Liver (tissue), 3 donors: Measurements from ENCODE around the gene SLPI.

Experiments
- EGR1 ChIP-seq, 2 donors: IDR thresholded peaks; 2 replicates each; pipeline ENCODE4 v1.6.1; 2016 to 2018; ENCODE audit warnings: antibody characterized with exemption in 2 of 2, low read depth in 2 of 2
- FOXA1 ChIP-seq: IDR thresholded peaks from 2 replicates; pipeline ENCODE4 v1.6.1; 2016; ENCODE audit warnings: antibody characterized with exemption
- GABPA ChIP-seq, 2 donors: IDR thresholded peaks in 1 of 2; conservative IDR thresholded peaks in 1 of 2; 2 replicates each; pipeline ENCODE4 v1.6.1; 2016; ENCODE audit warnings: antibody characterized with exemption in 2 of 2, mild to moderate bottlenecking in 1 of 2, moderate library complexity in 1 of 2
- HNF4A ChIP-seq, 2 donors: conservative IDR thresholded peaks; 2 replicates each; pipeline ENCODE4 v1.6.1; 2016; ENCODE audit warnings: antibody characterized with exemption in 2 of 2, mild to moderate bottlenecking in 2 of 2
- RAD21 ChIP-seq, 2 donors: IDR thresholded peaks; 2 replicates each; pipeline ENCODE4 v1.6.1; 2016; ENCODE audit warnings: antibody characterized with exemption in 2 of 2, mild to moderate bottlenecking in 2 of 2
- RXRA ChIP-seq, 2 donors: IDR thresholded peaks; 2 replicates each; pipeline ENCODE4 v1.6.1; 2017 to 2018; ENCODE audit warnings: antibody characterized with exemption in 2 of 2, mild to moderate bottlenecking in 1 of 2
- SP1 ChIP-seq: IDR thresholded peaks from 2 replicates; pipeline ENCODE4 v1.6.1; 2018; ENCODE audit warnings: antibody characterized with exemption, mild to moderate bottlenecking
- TAF1 ChIP-seq: conservative IDR thresholded peaks from 2 replicates; pipeline ENCODE4 v1.6.1; 2016; ENCODE audit warnings: antibody characterized with exemption, mild to moderate bottlenecking
- YY1 ChIP-seq: IDR thresholded peaks from 2 replicates; pipeline ENCODE4 v1.6.1; 2016; ENCODE audit warnings: antibody characterized with exemption, mild to moderate bottlenecking
- TF ChIP-seq, protein P1 (sequence below): fragments of 150-350 bp; IDR thresholded peaks from 2 replicates; pipeline ENCODE4 v1.5.1; 2017; ENCODE audit warnings: improper control_type of control experiment, low read depth, low read length; ENCODE audit not compliant: missing input control
- TF ChIP-seq, protein P2 (sequence below): IDR thresholded peaks from 2 replicates; pipeline ENCODE4 v1.6.1; 2016; ENCODE audit warnings: antibody characterized with exemption, mild to moderate bottlenecking
- TF ChIP-seq, protein P3 (sequence below): IDR thresholded peaks from 2 replicates; pipeline ENCODE4 v1.6.1; 2016; ENCODE audit warnings: antibody characterized with exemption
- donor health status: healthy.
- donor health status: healthy.

DNA sequence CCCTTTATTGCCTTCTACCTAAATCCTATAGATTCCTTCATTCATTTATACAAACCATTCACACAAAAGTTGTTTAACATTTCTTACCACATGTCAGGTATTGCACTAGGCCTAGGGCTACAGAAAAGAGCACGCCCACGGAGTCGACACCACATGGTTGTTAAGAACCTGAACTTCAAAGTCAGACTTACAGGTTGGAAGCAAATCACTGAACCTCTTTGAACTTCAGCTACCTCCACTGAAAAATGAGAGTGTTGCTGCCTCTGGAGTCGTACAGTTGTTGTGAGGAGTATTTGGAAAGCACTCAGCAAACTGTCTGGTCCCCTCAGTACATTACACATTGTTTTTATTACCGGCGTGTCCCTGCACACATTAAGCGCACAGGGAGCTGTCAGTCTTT lies 3.3 kb upstream of the SLPI start:
- TF ChIP-seq, protein P1, sequence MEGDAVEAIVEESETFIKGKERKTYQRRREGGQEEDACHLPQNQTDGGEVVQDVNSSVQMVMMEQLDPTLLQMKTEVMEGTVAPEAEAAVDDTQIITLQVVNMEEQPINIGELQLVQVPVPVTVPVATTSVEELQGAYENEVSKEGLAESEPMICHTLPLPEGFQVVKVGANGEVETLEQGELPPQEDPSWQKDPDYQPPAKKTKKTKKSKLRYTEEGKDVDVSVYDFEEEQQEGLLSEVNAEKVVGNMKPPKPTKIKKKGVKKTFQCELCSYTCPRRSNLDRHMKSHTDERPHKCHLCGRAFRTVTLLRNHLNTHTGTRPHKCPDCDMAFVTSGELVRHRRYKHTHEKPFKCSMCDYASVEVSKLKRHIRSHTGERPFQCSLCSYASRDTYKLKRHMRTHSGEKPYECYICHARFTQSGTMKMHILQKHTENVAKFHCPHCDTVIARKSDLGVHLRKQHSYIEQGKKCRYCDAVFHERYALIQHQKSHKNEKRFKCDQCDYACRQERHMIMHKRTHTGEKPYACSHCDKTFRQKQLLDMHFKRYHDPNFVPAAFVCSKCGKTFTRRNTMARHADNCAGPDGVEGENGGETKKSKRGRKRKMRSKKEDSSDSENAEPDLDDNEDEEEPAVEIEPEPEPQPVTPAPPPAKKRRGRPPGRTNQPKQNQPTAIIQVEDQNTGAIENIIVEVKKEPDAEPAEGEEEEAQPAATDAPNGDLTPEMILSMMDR: no peak
- TF ChIP-seq, protein P2, sequence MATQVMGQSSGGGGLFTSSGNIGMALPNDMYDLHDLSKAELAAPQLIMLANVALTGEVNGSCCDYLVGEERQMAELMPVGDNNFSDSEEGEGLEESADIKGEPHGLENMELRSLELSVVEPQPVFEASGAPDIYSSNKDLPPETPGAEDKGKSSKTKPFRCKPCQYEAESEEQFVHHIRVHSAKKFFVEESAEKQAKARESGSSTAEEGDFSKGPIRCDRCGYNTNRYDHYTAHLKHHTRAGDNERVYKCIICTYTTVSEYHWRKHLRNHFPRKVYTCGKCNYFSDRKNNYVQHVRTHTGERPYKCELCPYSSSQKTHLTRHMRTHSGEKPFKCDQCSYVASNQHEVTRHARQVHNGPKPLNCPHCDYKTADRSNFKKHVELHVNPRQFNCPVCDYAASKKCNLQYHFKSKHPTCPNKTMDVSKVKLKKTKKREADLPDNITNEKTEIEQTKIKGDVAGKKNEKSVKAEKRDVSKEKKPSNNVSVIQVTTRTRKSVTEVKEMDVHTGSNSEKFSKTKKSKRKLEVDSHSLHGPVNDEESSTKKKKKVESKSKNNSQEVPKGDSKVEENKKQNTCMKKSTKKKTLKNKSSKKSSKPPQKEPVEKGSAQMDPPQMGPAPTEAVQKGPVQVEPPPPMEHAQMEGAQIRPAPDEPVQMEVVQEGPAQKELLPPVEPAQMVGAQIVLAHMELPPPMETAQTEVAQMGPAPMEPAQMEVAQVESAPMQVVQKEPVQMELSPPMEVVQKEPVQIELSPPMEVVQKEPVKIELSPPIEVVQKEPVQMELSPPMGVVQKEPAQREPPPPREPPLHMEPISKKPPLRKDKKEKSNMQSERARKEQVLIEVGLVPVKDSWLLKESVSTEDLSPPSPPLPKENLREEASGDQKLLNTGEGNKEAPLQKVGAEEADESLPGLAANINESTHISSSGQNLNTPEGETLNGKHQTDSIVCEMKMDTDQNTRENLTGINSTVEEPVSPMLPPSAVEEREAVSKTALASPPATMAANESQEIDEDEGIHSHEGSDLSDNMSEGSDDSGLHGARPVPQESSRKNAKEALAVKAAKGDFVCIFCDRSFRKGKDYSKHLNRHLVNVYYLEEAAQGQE: no peak
- TF ChIP-seq RXRA (IDR thresholded peaks at IDR 0.05) (no peak), RAD21 (IDR thresholded peaks at IDR 0.05) (no peak), YY1 (no peak), SP1 (no peak), GABPA (IDR thresholded peaks at IDR 0.05 in 1 of 2, conservative IDR thresholded peaks at IDR 0.05 in 1 of 2) (no peak), EGR1 (IDR thresholded peaks at IDR 0.05; ENCODE audit: low read depth in 2 of 2) (no peak), HNF4A (conservative IDR thresholded peaks at IDR 0.05) (no peak), TAF1 (no peak), FOXA1 (no peak)
- TF ChIP-seq, protein P3, sequence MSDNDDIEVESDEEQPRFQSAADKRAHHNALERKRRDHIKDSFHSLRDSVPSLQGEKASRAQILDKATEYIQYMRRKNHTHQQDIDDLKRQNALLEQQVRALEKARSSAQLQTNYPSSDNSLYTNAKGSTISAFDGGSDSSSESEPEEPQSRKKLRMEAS: no peak
